Vagina (tissue), 2 donors: ENCODE results near the gene CLEC12A. TPM values are rescaled to one million over a fixed set of nuclear protein-coding genes. Genes with fewer than 3 reads are reported as not detected.

Experiments used
- DNase-seq, 2 donors: peaks; one replicate each; pipeline ENCODE4 v3.0.0-alpha.2; 2017; ENCODE audit errors: extremely low spot score in 2 of 2
- H3K27ac ChIP-seq: fragments of 200-600 bp; sonication (generic); one replicate; pipeline ENCODE4 v1.5.1; 2019
- H3K27me3 ChIP-seq: fragments of 200-600 bp; sonication (generic); one replicate; pipeline ENCODE4 v1.5.1; 2019
- H3K36me3 ChIP-seq, 2 donors: fragments of 200-600 bp; sonication (generic); one replicate each; pipeline ENCODE4 v1.5.1; 2017 to 2019
- H3K4me1 ChIP-seq: fragments of 200-600 bp; sonication (generic); one replicate; pipeline ENCODE4 v1.5.1; 2019
- H3K4me3 ChIP-seq, 2 donors: fragments of 200-600 bp; sonication (generic); 1 replicate in 1 of 2; 2 replicates in 1 of 2; pipeline ENCODE4 v1.5.1; 2016 to 2019
- H3K9me3 ChIP-seq: fragments of 200-600 bp; sonication (generic); one replicate; pipeline ENCODE4 v1.5.1; 2019
- CTCF ChIP-seq, 3 experiments: fragments of 450-650 bp in 2 of 3; fragments of 200-600 bp in 1 of 3; sonication (generic) in 1 of 3; IDR thresholded peaks; one replicate each; pipeline ENCODE4 v1.5.1; 2017 to 2019; ENCODE audit warnings: antibody characterized with exemption in 3 of 3, mild to moderate bottlenecking in 2 of 3, moderate library complexity in 2 of 3
- POLR2A ChIP-seq, 2 donors: fragments of 450-650 bp; IDR thresholded peaks; one replicate each; pipeline ENCODE4 v1.6.1; 2017; ENCODE audit warnings: antibody characterized with exemption in 2 of 2, mild to moderate bottlenecking in 2 of 2, moderate library complexity in 2 of 2
- POLR2AphosphoS5 ChIP-seq, 2 donors: sonication (generic); formaldehyde crosslinking; IDR thresholded peaks; one replicate each; pipeline ENCODE4 v1.9.0; 2017; ENCODE audit warnings: antibody characterized with exemption in 2 of 2, mild to moderate bottlenecking in 2 of 2, low read depth in 1 of 2; ENCODE audit not compliant: insufficient read depth in 1 of 2
- intact Hi-C: fragments of 100-400 bp; cut with DNase I; formaldehyde crosslinking; loops from one replicate; pipeline ENCODE4 v1.15.1; 2023
- total RNA-seq: library from RNA; depleted of rRNA; stranded (reverse); fragments of >200 nt; gene quantifications from one replicate; pipeline ENCODE4 v1.2.3, GENCODE V29; 2016

CLEC12A gene
- total RNA-seq = not detected

GRCh38 chr12:9971181-9971580, at the start of gene CLEC12A:
Gene CLEC12A, plus strand, starts transcription at chr12:9971409. Its CDS starts 188 bp downstream, at chr12:9971597.
- no peak for DNase-seq
- TF ChIP-seq CTCF (IDR thresholded peaks at IDR 0.05) (no peak), POLR2A (IDR thresholded peaks at IDR 0.05) (no peak), POLR2AphosphoS5 (IDR thresholded peaks at IDR 0.05; ENCODE audit: insufficient read depth in 1 of 2, low read depth in 1 of 2) (no peak)
- no peaks in the 10 kb centered on the region for H3K9me3 ChIP-seq
- intact Hi-C loops = no loop called here
- H3K27ac ChIP-seq = no peak within 1 kb of the TSS
- no peaks in the 10 kb centered on the region for H3K36me3 ChIP-seq
- no peak within 1 kb of the TSS for H3K4me3 ChIP-seq
- H3K27me3 ChIP-seq = no peaks in the 10 kb centered on the region
- H3K4me1 ChIP-seq = no peaks in the 10 kb centered on the region

- no peak overlapping the region for H3K27ac ChIP-seq
- no peaks in the 10 kb centered on the region for H3K36me3 ChIP-seq
- intact Hi-C loops = no loop called here
- no peaks in the 10 kb centered on the region for H3K27me3 ChIP-seq
- no peak for TF ChIP-seq CTCF (IDR thresholded peaks at IDR 0.05)
- TF ChIP-seq POLR2AphosphoS5 (IDR thresholded peaks at IDR 0.05; ENCODE audit: insufficient read depth in 1 of 2, low read depth in 1 of 2) = no peak
- TF ChIP-seq POLR2A (IDR thresholded peaks at IDR 0.05) = no peak
- H3K4me3 ChIP-seq = no peak overlapping the region
- no peaks in the 10 kb centered on the region for H3K9me3 ChIP-seq
- no peaks in the 10 kb centered on the region for H3K4me1 ChIP-seq
- no peak for DNase-seq
Observed at GRCh38 chr12:9922429-9922828, 48.8 kb upstream of the CLEC12A start.

GRCh38 chr12:9925705-9926393, 45.4 kb upstream of the CLEC12A start:
- intact Hi-C loops = loop anchor here (5.0 kb wide), 1 partner anchor 109 kb away; no protein-coding TSS in a partner anchor
- no peak overlapping the region for H3K27ac ChIP-seq
- no peak for DNase-seq
- H3K27me3 ChIP-seq = no peaks in the 10 kb centered on the region
- no peaks in the 10 kb centered on the region for H3K4me1 ChIP-seq
- no peaks in the 10 kb centered on the region for H3K9me3 ChIP-seq
- H3K4me3 ChIP-seq = no peak overlapping the region
- H3K36me3 ChIP-seq = no peaks in the 10 kb centered on the region
- TF ChIP-seq POLR2A (IDR thresholded peaks at IDR 0.05) (no peak), POLR2AphosphoS5 (IDR thresholded peaks at IDR 0.05; ENCODE audit: insufficient read depth in 1 of 2, low read depth in 1 of 2) (no peak), CTCF (IDR thresholded peaks at IDR 0.05) (peak; percentile 18 to 62 (median 53))

GRCh38 chr12:9926876-9927275, 44.3 kb upstream of the CLEC12A start:
- intact Hi-C loops = loop anchor here (5.0 kb wide), 1 partner anchor 110 kb away; no protein-coding TSS in a partner anchor
- Histone ChIP-seq H3K4me3 (no peak overlapping the region), H3K36me3 (no peaks in the 10 kb centered on the region), H3K9me3 (no peaks in the 10 kb centered on the region), H3K4me1 (no peaks in the 10 kb centered on the region), H3K27ac (no peak overlapping the region), H3K27me3 (no peaks in the 10 kb centered on the region)
- no peak for DNase-seq
- TF ChIP-seq POLR2A (IDR thresholded peaks at IDR 0.05) (no peak), POLR2AphosphoS5 (IDR thresholded peaks at IDR 0.05; ENCODE audit: insufficient read depth in 1 of 2, low read depth in 1 of 2) (no peak), CTCF (IDR thresholded peaks at IDR 0.05) (no peak)

- H3K36me3 ChIP-seq = no peaks in the 10 kb centered on the region
- no peak for TF ChIP-seq POLR2A (IDR thresholded peaks at IDR 0.05)
- TF ChIP-seq POLR2AphosphoS5 (IDR thresholded peaks at IDR 0.05; ENCODE audit: insufficient read depth in 1 of 2, low read depth in 1 of 2) = no peak
- TF ChIP-seq CTCF (IDR thresholded peaks at IDR 0.05) = no peak
- no peak for DNase-seq
- no peak overlapping the region for H3K4me3 ChIP-seq
- intact Hi-C loops = loop anchor here (5.0 kb wide), 1 partner anchor 111 kb away; no protein-coding TSS in a partner anchor
- H3K9me3 ChIP-seq = no peaks in the 10 kb centered on the region
- no peaks in the 10 kb centered on the region for H3K27me3 ChIP-seq
- no peaks in the 10 kb centered on the region for H3K4me1 ChIP-seq
- no peak overlapping the region for H3K27ac ChIP-seq
Observed at GRCh38 chr12:9928607-9929006, 42.6 kb upstream of the CLEC12A start.
